ENCODE measurements around the gene TNRC6B. TPM values are rescaled to one million over a fixed set of nuclear protein-coding genes. Genes with fewer than 3 reads are reported as not detected.
A peak's percentile ranks its signal among the peaks of the same experiment; 100 is the strongest.
"Not testable (repeated sequence)": the region's sequence is repeated elsewhere in the genome, so short reads cannot be mapped to it uniquely, and the experiment has no call there.

Gene TNRC6B, protein sequence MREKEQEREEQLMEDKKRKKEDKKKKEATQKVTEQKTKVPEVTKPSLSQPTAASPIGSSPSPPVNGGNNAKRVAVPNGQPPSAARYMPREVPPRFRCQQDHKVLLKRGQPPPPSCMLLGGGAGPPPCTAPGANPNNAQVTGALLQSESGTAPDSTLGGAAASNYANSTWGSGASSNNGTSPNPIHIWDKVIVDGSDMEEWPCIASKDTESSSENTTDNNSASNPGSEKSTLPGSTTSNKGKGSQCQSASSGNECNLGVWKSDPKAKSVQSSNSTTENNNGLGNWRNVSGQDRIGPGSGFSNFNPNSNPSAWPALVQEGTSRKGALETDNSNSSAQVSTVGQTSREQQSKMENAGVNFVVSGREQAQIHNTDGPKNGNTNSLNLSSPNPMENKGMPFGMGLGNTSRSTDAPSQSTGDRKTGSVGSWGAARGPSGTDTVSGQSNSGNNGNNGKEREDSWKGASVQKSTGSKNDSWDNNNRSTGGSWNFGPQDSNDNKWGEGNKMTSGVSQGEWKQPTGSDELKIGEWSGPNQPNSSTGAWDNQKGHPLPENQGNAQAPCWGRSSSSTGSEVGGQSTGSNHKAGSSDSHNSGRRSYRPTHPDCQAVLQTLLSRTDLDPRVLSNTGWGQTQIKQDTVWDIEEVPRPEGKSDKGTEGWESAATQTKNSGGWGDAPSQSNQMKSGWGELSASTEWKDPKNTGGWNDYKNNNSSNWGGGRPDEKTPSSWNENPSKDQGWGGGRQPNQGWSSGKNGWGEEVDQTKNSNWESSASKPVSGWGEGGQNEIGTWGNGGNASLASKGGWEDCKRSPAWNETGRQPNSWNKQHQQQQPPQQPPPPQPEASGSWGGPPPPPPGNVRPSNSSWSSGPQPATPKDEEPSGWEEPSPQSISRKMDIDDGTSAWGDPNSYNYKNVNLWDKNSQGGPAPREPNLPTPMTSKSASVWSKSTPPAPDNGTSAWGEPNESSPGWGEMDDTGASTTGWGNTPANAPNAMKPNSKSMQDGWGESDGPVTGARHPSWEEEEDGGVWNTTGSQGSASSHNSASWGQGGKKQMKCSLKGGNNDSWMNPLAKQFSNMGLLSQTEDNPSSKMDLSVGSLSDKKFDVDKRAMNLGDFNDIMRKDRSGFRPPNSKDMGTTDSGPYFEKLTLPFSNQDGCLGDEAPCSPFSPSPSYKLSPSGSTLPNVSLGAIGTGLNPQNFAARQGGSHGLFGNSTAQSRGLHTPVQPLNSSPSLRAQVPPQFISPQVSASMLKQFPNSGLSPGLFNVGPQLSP (N-terminal part only)
- 29.0 TPM for total RNA-seq

- DNase-seq (ENCODE audit: low spot score) (peak; percentile 82), ATAC-seq (peak; percentile 82)
These were observed at the start of gene TNRC6B for GRCh38 chr22:40177738-40178416. Gene TNRC6B (plus strand): TSS chr22:40177925. CDS start chr22:40178136, 211 bp downstream.

- no peak for ATAC-seq
- no peak for DNase-seq (ENCODE audit: low spot score)
These were observed 48.7 kb upstream of the TNRC6B start for GRCh38 chr22:40128989-40129388.

DNA sequence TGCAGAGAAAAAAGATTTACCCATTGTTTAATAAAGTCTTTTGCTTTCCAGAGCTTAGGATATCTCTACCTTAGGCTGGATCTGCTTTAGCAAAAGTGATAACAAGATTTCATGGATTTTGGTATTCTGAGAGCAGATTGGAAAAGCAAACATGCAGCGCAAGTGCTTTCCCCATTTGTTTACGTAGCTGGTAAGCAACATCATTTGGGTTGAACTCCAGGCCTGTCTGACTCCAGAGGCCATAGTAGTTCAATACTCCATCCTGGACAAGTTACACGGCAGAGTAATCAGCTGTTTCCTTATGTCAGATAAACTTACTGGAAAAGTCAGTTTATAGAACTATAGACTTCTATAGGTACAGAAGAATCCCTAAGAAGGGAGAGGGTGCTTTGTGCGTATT is 40.6 kb upstream of the TNRC6B start:
- DNase-seq (ENCODE audit: low spot score), result no peak

GRCh38 chr22:40138866-40139265 is 38.9 kb upstream of the TNRC6B start:
- ATAC-seq, result no peak
- no peak for DNase-seq (ENCODE audit: low spot score)

More for the DNA sequence above, 40.6 kb upstream of the TNRC6B start:
- peak; percentile 91 for ATAC-seq

DNA sequence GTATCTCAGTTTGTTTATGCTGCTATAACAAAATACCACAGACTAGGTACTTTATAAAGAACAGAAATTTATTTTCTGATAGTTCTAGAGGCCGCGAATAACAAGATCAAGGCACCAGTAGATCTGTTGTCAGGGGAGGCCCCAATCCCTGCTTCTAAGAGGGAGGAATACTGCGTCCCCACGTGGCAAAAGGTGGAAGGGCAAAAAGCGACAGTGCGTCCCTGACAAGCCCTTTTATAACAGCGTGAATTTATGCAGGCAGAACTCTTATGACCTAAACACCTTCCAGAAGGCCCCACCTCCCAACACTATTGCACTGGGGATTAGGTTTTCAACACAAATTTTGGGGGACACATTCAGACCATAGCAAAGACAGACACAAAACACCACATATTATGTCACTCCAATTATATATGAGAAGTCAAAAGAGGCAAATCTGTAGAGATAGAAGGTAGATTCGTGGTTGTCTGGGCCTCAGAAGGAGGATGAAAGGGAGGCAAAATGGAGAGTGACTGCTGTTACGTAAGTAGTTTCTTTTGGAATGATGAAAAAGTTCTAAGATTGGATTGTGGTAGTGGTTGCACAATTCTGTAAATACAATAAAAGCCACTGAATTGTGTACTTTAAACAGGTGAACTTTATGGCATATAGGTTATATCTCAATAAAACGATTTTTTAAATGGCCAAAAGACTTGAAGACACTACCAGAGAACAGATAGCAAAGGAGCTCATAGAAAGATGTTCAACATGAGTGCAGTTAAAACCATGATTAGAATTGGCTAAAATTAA is 30.1 kb upstream of the TNRC6B start:
- ATAC-seq (no peak), DNase-seq (ENCODE audit: low spot score) (no peak)

DNA sequence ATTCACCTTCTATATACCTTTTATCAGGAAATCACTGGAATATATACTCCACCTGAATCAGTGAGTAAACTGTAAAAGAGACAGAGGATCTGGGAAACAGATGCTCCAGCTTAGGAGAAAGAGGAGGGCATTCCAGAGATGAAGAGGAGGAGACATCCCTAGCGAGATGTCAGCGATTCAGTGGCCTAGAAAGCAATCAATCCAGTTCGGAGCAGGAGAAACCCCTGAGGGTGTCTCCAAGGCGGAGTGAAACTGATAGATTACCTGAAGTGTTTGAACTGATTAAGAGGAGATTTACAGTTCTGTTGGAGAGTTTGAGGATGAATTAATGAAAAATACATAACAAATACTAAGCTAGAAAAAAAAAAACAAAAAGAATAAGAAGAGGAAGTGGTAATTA is 24.5 kb upstream of the TNRC6B start:
- ATAC-seq (no peak), DNase-seq (ENCODE audit: low spot score) (no peak)

DNA sequence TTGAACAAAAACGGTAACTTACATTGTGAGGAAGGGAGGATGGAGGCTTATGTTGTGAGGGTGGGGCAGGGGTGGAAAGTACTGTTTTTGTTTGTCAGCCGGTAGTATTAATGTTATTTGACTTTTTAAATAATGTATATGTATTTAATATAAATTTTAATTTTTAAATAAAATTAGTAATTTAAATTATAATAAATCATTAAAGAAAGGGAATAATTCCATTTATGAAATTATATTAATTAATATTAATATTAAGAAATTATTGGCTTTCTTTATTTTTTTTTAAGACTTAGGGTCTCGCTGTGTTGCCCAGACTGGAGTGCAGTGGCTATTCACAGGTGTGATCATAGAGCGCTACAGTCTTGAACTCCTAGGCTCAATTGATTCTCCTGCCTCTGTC is 24.0 kb upstream of the TNRC6B start:
- no peak for DNase-seq (ENCODE audit: low spot score)
- ATAC-seq, result no peak

DNA sequence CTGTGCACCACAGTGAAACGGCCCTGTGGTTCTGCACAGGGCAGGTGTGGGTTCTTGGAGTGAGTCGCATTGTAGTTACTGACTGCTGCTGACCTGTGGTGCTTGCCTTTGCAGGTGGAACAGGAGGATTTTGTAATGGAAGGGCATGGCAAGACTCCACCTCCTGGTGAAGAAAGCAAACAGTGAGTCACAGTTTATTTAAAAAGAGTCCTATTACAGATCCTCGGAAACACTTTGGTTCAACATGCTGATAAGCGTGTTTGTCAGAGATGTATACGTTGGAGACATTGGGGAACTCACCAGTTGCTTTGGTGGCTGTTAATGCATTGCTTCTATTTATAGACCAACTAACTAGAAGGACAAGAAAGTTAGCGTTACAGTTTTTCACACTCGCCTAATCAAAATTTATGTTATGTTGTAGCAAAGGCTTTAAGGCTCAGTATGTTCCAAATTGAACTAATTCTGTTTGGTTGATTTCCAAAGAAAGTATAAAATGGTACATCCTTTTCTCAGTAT is 21.7 kb upstream of the TNRC6B start:
- DNase-seq (ENCODE audit: low spot score) (peak; percentile 79), ATAC-seq (peak; percentile 99)

GRCh38 chr22:40156682-40157081 is 21.0 kb upstream of the TNRC6B start:
- ATAC-seq; DNase-seq (ENCODE audit: low spot score): not testable (repeated sequence)

- no peak for DNase-seq (ENCODE audit: low spot score)
- no peak for ATAC-seq
These were observed 20.3 kb upstream of the TNRC6B start for GRCh38 chr22:40157330-40157945.

DNA sequence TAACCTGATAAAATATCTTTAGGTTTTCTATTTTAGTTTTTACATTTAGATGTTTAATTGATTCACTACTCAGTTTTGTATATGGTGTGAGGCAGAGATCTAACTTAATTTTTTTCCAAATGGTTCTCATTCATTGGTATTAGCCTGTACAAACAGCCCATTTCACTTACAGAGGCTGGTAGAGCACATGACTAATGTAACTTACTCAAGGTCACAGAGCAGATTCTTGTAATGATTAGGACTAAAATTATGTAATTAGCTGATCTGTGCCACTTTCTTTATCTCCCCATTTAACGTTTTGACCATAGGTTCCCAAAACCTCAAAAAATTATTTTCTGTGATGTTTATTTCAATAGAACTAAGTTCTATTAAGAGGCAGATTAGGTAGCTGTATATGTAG is 16.5 kb upstream of the TNRC6B start:
- ATAC-seq (peak; percentile 48), DNase-seq (ENCODE audit: low spot score) (no peak)

- ATAC-seq; DNase-seq (ENCODE audit: low spot score): not testable (repeated sequence)
These were observed 12.2 kb upstream of the TNRC6B start for GRCh38 chr22:40165537-40165936.

- no peak for DNase-seq (ENCODE audit: low spot score)
- no peak for ATAC-seq
These were observed 2.0 kb upstream of the TNRC6B start for GRCh38 chr22:40175611-40176244.

GRCh38 chr22:40176921-40177737 is 596 bp upstream of the TNRC6B start:
- DNase-seq (ENCODE audit: low spot score) (peak; percentile 60), ATAC-seq (peak; percentile 61)

DNA sequence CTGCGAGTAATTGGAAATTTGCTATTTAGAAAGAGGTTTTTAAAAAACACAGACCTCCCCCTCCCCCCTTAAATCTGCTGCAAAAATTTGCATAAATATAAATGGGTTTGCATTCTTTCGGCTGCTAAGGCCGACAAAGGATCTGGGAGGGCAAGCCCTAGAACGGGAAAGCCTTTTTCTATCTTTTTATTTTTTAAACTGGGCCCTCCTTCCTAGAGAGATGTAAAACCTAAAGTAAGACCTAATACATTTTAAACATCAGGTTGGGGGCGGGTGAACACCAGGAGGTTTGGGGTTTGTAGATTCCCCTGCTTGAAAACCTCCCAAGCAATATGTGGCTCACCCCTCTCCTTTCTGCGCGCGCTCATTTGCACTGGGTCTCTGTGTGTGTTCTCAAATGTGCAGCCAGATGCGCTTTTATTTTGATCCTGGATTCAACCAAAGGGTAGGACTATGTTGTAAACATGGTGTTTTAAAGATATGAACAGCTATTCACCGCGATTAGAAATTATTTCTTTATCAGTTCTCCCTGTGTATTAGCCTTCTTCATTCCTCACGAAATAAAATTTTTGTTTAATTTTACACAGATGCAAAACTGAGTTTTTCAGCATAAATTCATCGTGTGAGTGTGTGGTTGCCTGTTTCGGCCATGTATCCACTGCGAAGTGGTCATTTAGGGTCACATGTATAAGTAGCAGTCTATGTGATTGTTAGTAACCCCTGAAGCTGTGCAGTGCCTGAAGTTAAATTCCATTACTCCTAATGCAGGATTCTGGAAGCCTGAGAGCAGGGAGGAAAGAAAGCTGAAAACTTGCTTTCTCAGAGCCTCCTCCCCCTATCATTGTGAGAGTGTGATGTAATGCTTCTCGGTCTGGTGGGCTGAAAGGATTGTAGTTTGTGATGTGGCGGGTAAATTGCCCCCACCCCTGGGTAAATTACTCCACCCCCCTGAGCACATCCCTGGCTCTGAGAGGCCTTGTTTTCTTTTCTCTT is 988 bp downstream of the TNRC6B start:
- ATAC-seq (peak; percentile 30), DNase-seq (ENCODE audit: low spot score) (no peak)

GRCh38 chr22:40179526-40179925 is 1.8 kb downstream of the TNRC6B start:
- no peak for ATAC-seq
- DNase-seq (ENCODE audit: low spot score), result no peak
